Transverse colon (tissue), 4 donors: Measurements from ENCODE around the gene TOB1. TPM values are rescaled to one million over a fixed set of nuclear protein-coding genes. Genes with fewer than 3 reads are reported as not detected.

Source experiments
- DNase-seq: peaks from one replicate; pipeline ENCODE4 v3.0.0-alpha.2; 2019
- H3K27ac ChIP-seq, 4 donors: fragments of 200-600 bp; sonication (generic); 2 replicates each; pipeline ENCODE4 v1.5.1; 2016 to 2018; ENCODE audit warnings: inconsistent platforms in 4 of 4
- H3K27me3 ChIP-seq: fragments of 200-600 bp; sonication (generic); 2 replicates; pipeline ENCODE4 v1.5.1; 2017; ENCODE audit warnings: inconsistent platforms
- H3K36me3 ChIP-seq, 4 donors: fragments of 200-600 bp; sonication (generic); 2 replicates each; pipeline ENCODE4 v1.5.1; 2017 to 2019; ENCODE audit warnings: inconsistent platforms in 4 of 4
- H3K4me1 ChIP-seq, 4 donors: fragments of 200-600 bp; sonication (generic); 2 replicates each; pipeline ENCODE4 v1.5.1; 2017 to 2020; ENCODE audit warnings: inconsistent platforms in 4 of 4
- H3K4me3 ChIP-seq, 4 donors: fragments of 200-600 bp; sonication (generic); 1 replicate in 1 of 4; 2 replicates in 3 of 4; pipeline versions ENCODE4 v1.5.1 to v1.6.1; 2017 to 2019; ENCODE audit warnings: inconsistent platforms in 4 of 4
- H3K9me3 ChIP-seq, 2 donors: fragments of 200-600 bp; sonication (generic); 2 replicates each; pipeline ENCODE4 v1.5.1; 2017 to 2019; ENCODE audit warnings: inconsistent platforms in 2 of 2
- CTCF ChIP-seq, 5 experiments: fragments of 200-600 bp in 3 of 5; fragments of 450-650 bp in 2 of 5; sonication (generic) in 3 of 5; IDR thresholded peaks; 1 replicate in 2 of 5; 2 replicates in 3 of 5; pipeline ENCODE4 v1.5.1; 2016 to 2017; ENCODE audit warnings: antibody characterized with exemption in 5 of 5, inconsistent platforms in 3 of 5, mild to moderate bottlenecking in 2 of 5, moderate library complexity in 1 of 5
- EP300 ChIP-seq: sonication (generic); formaldehyde crosslinking; IDR thresholded peaks from one replicate; pipeline ENCODE4 v1.6.1; 2017; ENCODE audit warnings: antibody characterized with exemption, low read depth
- POLR2A ChIP-seq: fragments of 450-650 bp; IDR thresholded peaks from one replicate; pipeline ENCODE4 v1.6.1; 2016; ENCODE audit warnings: antibody characterized with exemption, mild to moderate bottlenecking, moderate library complexity
- POLR2AphosphoS5 ChIP-seq, 3 donors: sonication (generic); formaldehyde crosslinking; IDR thresholded peaks; one replicate each; pipeline ENCODE4 v1.6.1; 2016; ENCODE audit warnings: antibody characterized with exemption in 3 of 3
- WGBS, 2 donors: methylation state at CpG; one replicate each; pipeline ENCODE4 v1.1.5; 2018; ENCODE audit warnings: low coverage in 1 of 2; 5-methylcytosine and 5-hydroxymethylcytosine counted together
- in situ Hi-C, 4 donors: fragments of 200-750 bp; cut with MboI; loops; one replicate each; pipeline versions ENCODE4 v1.15.0 to v1.15.1; 2017; ENCODE audit warnings: low sequenced_read_pairs in 3 of 4, low pct_ligation_motif_present in 1 of 4, low pct_unique_long_range_greater_than_20kb in 1 of 4
- intact Hi-C: fragments of 100-400 bp; cut with DNase I; formaldehyde crosslinking; loops from one replicate; pipeline ENCODE4 v1.15.1; 2023; ENCODE audit warnings: low total_unique reads
- total RNA-seq, 4 donors: library from RNA; depleted of rRNA; stranded (reverse); fragments of >200 nt; gene quantifications; one replicate each; pipeline ENCODE4 v1.1.0, GENCODE V29; 2016

Gene TOB1
- total RNA-seq, 4 donors from 2014 or later = 69.1 to 88.3 (median 75.5) TPM

GRCh38 chr17:50841277-50841948, 24.7 kb downstream of the TOB1 start:
- Histone ChIP-seq H3K27me3 (no peaks in the 10 kb centered on the region), H3K4me3 (no peak overlapping the region), H3K27ac (no peak overlapping the region), H3K9me3 (no peaks in the 10 kb centered on the region), H3K4me1 (no peaks in the 10 kb centered on the region), H3K36me3 (no peaks in the 10 kb centered on the region)
- TF ChIP-seq POLR2AphosphoS5 (IDR thresholded peaks at IDR 0.05) = no peak
- no peak for TF ChIP-seq CTCF (IDR thresholded peaks at IDR 0.05)
- TF ChIP-seq EP300 = no peak
- no peak for TF ChIP-seq POLR2A
- no peak for DNase-seq
- intact Hi-C loops (loop anchor here (5.0 kb wide), 2 partner anchors 59 to 294 kb away; partner anchors contain the start of gene SPATA20), in situ Hi-C loops (loop anchor here (5.0 to 25.0 kb wide), 5 partner anchors 54 to 304 kb away; partner anchors contain the start of genes SPATA20 (in 3 of the 4) and EPN3 (in 1 of the 4))
- 0 to 76% methylated on average over 1 to 11 of the region's 11 CpGs for WGBS, 2 donors

- in situ Hi-C loops (loop anchor here (5.0 to 25.0 kb wide), 5 partner anchors 53 to 303 kb away; partner anchors contain the start of genes SPATA20 (in 3 of the 4) and EPN3 (in 1 of the 4)), intact Hi-C loops (loop anchor here (5.0 kb wide), 2 partner anchors 58 to 293 kb away; partner anchors contain the start of gene SPATA20)
- Histone ChIP-seq H3K27me3 (peaks cover 6% of the 10 kb centered on the region), H3K27ac (no peak overlapping the region), H3K4me3 (no peak overlapping the region), H3K36me3 (no peaks in the 10 kb centered on the region), H3K9me3 (no peaks in the 10 kb centered on the region), H3K4me1 (peaks cover 0 to 4% (median 3%) of the 10 kb centered on the region in 4 donors)
- TF ChIP-seq EP300 (no peak), POLR2A (no peak), CTCF (IDR thresholded peaks at IDR 0.05) (no peak), POLR2AphosphoS5 (IDR thresholded peaks at IDR 0.05) (no peak)
- 94% methylated on average over 25 of the region's 29 CpGs; no CpG with 5 or more reads in 1 of the 2 donors for WGBS, 2 donors
- no peak for DNase-seq
Observed at GRCh38 chr17:50840311-50840851, 25.8 kb downstream of the TOB1 start.

- Histone ChIP-seq H3K27me3 (peaks cover 12% of the 10 kb centered on the region), H3K4me3 (no peak overlapping the region), H3K36me3 (no peaks in the 10 kb centered on the region), H3K27ac (no peak overlapping the region), H3K9me3 (no peaks in the 10 kb centered on the region), H3K4me1 (peaks cover 0 to 11% (median 9%) of the 10 kb centered on the region in 4 donors)
- TF ChIP-seq EP300 (no peak), CTCF (IDR thresholded peaks at IDR 0.05) (no peak), POLR2AphosphoS5 (IDR thresholded peaks at IDR 0.05) (no peak), POLR2A (no peak)
- no peak for DNase-seq
- 95% methylated on average over 22 of the region's 29 CpGs; no CpG with 5 or more reads in 1 of the 2 donors for WGBS, 2 donors
- in situ Hi-C loops (loop anchor here (5.0 to 25.0 kb wide), 5 partner anchors 52 to 302 kb away; partner anchors contain the start of genes SPATA20 (in 4 of the 4) and EPN3 (in 1 of the 4)), intact Hi-C loops (loop anchor here (5.0 kb wide), 2 partner anchors 57 to 292 kb away; partner anchors contain the start of gene SPATA20)
Observed at GRCh38 chr17:50839591-50840310, 26.4 kb downstream of the TOB1 start.
